CD4-positive, alpha-beta T cell (primary cell): ENCODE data around the gene SOX14. TPM values are rescaled to one million over a fixed set of nuclear protein-coding genes. Genes with fewer than 3 reads are reported as not detected.

ENCODE experiments used
- ATAC-seq: fragments of 200-7000 bp; cut with Tn5 transposase; one replicate; pipeline ENCODE4 v1.10.0; 2022; ENCODE audit warnings: mild to moderate bottlenecking; ENCODE audit not compliant: poor library complexity
- CTCF ChIA-PET: fragments of 350-600 bp; sonication (Branson Sonifier 250); formaldehyde crosslinking; loops from one replicate; lab custom pipeline; 2021; ENCODE audit warnings: antibody characterized with exemption, inconsistent platforms; lab: Charles Lee
- POLR2A ChIA-PET: fragments of 350-600 bp; sonication (Branson Sonifier 250); formaldehyde crosslinking; loops from one replicate; lab custom pipeline; 2021; ENCODE audit warnings: antibody characterized with exemption, inconsistent platforms; lab: Charles Lee
- DNase-seq, 14 experiments: peaks; one replicate each; pipeline ENCODE4 v3.0.0-alpha.2; 2013 to 2020; ENCODE audit warnings: mixed read lengths in 2 of 14
- H3K27ac ChIP-seq, 2 donors: one replicate each; pipeline versions ENCODE4 v1.5.1 to v1.7.0; 2013; ENCODE audit warnings: low read length in 2 of 2, low read depth in 1 of 2, mild to moderate bottlenecking in 1 of 2
- H3K27me3 ChIP-seq, 2 experiments: 1 replicate in 1 of 2; 2 replicates in 1 of 2; pipeline versions ENCODE4 v1.6.1 to v1.7.0; 2013; ENCODE audit warnings: low read length in 2 of 2, control low read depth in 1 of 2, mild to moderate bottlenecking in 1 of 2, moderate library complexity in 1 of 2; ENCODE audit not compliant: insufficient read depth in 2 of 2, control insufficient read depth in 1 of 2
- H3K36me3 ChIP-seq: one replicate; pipeline ENCODE4 v1.6.1; 2013; ENCODE audit warnings: low read length, control low read depth; ENCODE audit not compliant: insufficient read depth
- H3K4me1 ChIP-seq: one replicate; pipeline ENCODE4 v1.6.1; 2013; ENCODE audit warnings: low read length, control low read depth; ENCODE audit not compliant: insufficient read depth
- H3K4me3 ChIP-seq: one replicate; pipeline ENCODE4 v1.5.1; 2013; ENCODE audit warnings: mild to moderate bottlenecking, low read length, moderate library complexity
- H3K9me3 ChIP-seq, 2 experiments: 1 replicate in 1 of 2; 2 replicates in 1 of 2; pipeline versions ENCODE4 v1.6.1 to v1.7.0; 2013; ENCODE audit warnings: low read length in 2 of 2, mild to moderate bottlenecking in 2 of 2, control low read depth in 1 of 2, moderate library complexity in 1 of 2; ENCODE audit not compliant: control insufficient read depth in 1 of 2, insufficient read depth in 1 of 2
- H3K27ac Mint-ChIP-seq: one replicate; pipeline ENCODE4 v1.8.0; 2020; ENCODE audit warnings: mixed read lengths
- H3K27me3 Mint-ChIP-seq: one replicate; pipeline ENCODE4 v1.8.0; 2021; ENCODE audit warnings: mixed read lengths
- H3K36me3 Mint-ChIP-seq: one replicate; pipeline ENCODE4 v1.8.0; 2021; ENCODE audit warnings: low read depth, mixed read lengths
- H3K4me1 Mint-ChIP-seq: one replicate; pipeline ENCODE4 v1.8.0; 2021; ENCODE audit warnings: low read depth, mixed read lengths
- H3K4me3 Mint-ChIP-seq: one replicate; pipeline ENCODE4 v1.8.0; 2020; ENCODE audit warnings: mild to moderate bottlenecking, mixed read lengths
- H3K9me3 Mint-ChIP-seq: one replicate; pipeline ENCODE4 v1.8.0; 2020; ENCODE audit warnings: mixed read lengths
- intact Hi-C, 2 experiments: fragments of 100-400 bp; cut with DNase I in 1 of 2; cut with micrococcal nuclease in 1 of 2; formaldehyde crosslinking; loops; one replicate each; pipeline versions ENCODE4 v1.15.1 to v1.9.0; 2023 to 2025; cut with DNase I, micrococcal nuclease
- total RNA-seq, 174 experiments: library from RNA in 2 of 174; stranded (reverse) in 2 of 174; gene quantifications; one replicate each; pipeline ENCODE4 v1.2.3 and lab custom pipeline; 2021 to 2026
- TF ChIP-seq, protein P1 (sequence below): fragments of 200-600 bp; IDR thresholded peaks from one replicate; pipeline ENCODE4 v1.8.0; 2022; ENCODE audit warnings: antibody characterized with exemption, mild to moderate bottlenecking

SOX14 gene
- total RNA-seq, 2 experiments from 2014 or later, result not detected

DNA sequence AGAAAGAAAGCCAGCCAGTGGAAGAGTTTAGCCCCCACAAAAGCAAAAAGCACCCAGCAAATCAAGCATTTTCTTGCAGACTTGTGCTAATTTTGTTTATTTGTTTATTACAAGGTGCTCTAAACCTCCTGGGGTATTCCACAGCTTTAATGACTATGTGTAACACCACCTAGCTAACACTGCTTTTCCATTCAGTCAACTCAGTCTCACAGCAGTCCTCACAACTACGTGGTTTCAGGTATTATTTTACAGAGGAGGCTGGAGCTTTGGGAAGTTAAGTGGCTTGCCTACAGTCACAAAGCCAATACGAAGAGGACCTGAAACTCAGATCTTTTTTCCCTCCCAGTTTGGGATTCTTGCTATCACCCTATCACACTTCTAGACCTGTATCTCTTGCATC is 14.8 kb downstream of the SOX14 start:
- ChIA-PET CTCF (no interaction called here), POLR2A (no interaction called here)
- ATAC-seq (no peak), DNase-seq (no peak)
- no peaks in the 10 kb centered on the region for H3K9me3 Mint-ChIP-seq
- Histone ChIP-seq H3K27me3 (peaks cover 0 to 23% of the 10 kb centered on the region in 2 experiments), H3K36me3 (no peaks in the 10 kb centered on the region), H3K27ac (no peak overlapping the region), H3K4me1 (no peaks in the 10 kb centered on the region), H3K9me3 (no peaks in the 10 kb centered on the region), H3K4me3 (no peak overlapping the region)
- H3K4me3 Mint-ChIP-seq, result no peak overlapping the region
- intact Hi-C loops, result no loop called here
- no peaks in the 10 kb centered on the region for H3K36me3 Mint-ChIP-seq
- TF ChIP-seq, protein P1, sequence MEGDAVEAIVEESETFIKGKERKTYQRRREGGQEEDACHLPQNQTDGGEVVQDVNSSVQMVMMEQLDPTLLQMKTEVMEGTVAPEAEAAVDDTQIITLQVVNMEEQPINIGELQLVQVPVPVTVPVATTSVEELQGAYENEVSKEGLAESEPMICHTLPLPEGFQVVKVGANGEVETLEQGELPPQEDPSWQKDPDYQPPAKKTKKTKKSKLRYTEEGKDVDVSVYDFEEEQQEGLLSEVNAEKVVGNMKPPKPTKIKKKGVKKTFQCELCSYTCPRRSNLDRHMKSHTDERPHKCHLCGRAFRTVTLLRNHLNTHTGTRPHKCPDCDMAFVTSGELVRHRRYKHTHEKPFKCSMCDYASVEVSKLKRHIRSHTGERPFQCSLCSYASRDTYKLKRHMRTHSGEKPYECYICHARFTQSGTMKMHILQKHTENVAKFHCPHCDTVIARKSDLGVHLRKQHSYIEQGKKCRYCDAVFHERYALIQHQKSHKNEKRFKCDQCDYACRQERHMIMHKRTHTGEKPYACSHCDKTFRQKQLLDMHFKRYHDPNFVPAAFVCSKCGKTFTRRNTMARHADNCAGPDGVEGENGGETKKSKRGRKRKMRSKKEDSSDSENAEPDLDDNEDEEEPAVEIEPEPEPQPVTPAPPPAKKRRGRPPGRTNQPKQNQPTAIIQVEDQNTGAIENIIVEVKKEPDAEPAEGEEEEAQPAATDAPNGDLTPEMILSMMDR, result no peak
- no peak overlapping the region for H3K27ac Mint-ChIP-seq
- peaks cover 42% of the 10 kb centered on the region for H3K27me3 Mint-ChIP-seq
- H3K4me1 Mint-ChIP-seq, result no peaks in the 10 kb centered on the region

DNA sequence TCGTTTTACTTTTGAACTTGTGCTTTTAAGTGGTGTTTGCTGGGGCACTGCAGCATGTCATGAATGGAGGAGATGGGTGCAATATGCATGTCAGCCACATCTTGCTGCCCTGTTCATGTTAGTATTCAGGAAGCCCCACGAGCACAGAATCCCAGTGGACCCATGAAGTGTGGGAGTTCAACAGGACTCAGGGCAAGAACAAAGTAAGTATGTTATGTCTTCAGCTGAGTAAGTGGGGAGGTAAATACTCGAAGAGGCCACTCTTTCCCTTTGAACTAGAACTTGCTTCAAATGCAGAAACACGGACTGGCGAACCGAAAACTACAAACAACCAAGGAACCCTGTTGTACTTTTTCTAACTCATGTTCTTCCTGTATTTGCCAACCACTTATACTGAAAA is 23.4 kb downstream of the SOX14 start:
- no peak overlapping the region for H3K4me3 ChIP-seq
- POLR2A ChIA-PET, result no interaction called here
- Mint-ChIP-seq H3K4me3 (no peak overlapping the region), H3K4me1 (no peaks in the 10 kb centered on the region), H3K9me3 (no peaks in the 10 kb centered on the region), H3K27me3 (peaks cover 4% of the 10 kb centered on the region), H3K36me3 (no peaks in the 10 kb centered on the region), H3K27ac (no peak overlapping the region)
- TF ChIP-seq, protein P1, result no peak
- H3K27me3 ChIP-seq, result no peaks in the 10 kb centered on the region
- no peaks in the 10 kb centered on the region for H3K36me3 ChIP-seq
- CTCF ChIA-PET, result no interaction called here
- intact Hi-C loops, result no loop called here
- no peak for DNase-seq
- no peak for ATAC-seq
- H3K4me1 ChIP-seq, result no peaks in the 10 kb centered on the region
- H3K9me3 ChIP-seq, result no peaks in the 10 kb centered on the region
- no peak overlapping the region for H3K27ac ChIP-seq

GRCh38 chr3:137789236-137789635 is 25.1 kb downstream of the SOX14 start:
- Histone ChIP-seq H3K9me3 (no peaks in the 10 kb centered on the region), H3K4me1 (no peaks in the 10 kb centered on the region), H3K27me3 (no peaks in the 10 kb centered on the region), H3K36me3 (no peaks in the 10 kb centered on the region), H3K4me3 (no peak overlapping the region), H3K27ac (no peak overlapping the region)
- no peaks in the 10 kb centered on the region for H3K36me3 Mint-ChIP-seq
- ChIA-PET POLR2A (no interaction called here), CTCF (no interaction called here)
- DNase-seq (no peak), ATAC-seq (no peak)
- no peak overlapping the region for H3K4me3 Mint-ChIP-seq
- TF ChIP-seq, protein P1, result no peak
- intact Hi-C loops, result no loop called here
- H3K27me3 Mint-ChIP-seq, result peaks cover 10% of the 10 kb centered on the region
- no peak overlapping the region for H3K27ac Mint-ChIP-seq
- no peaks in the 10 kb centered on the region for H3K4me1 Mint-ChIP-seq
- H3K9me3 Mint-ChIP-seq, result no peaks in the 10 kb centered on the region
